Epithelial cell of esophagus (primary cell): ENCODE results near the gene SCP2.

Experiments
- DNase-seq: peaks from one replicate; pipeline ENCODE4 v3.0.0; 2010; ENCODE audit warnings: low read depth
- H3K4me3 ChIP-seq: 2 replicates; pipeline ENCODE4 v1.5.1; 2011; ENCODE audit warnings: mild to moderate bottlenecking, low read length, control low read depth
- CTCF ChIP-seq: IDR thresholded peaks from 2 replicates; pipeline ENCODE4 v1.5.1; 2011; ENCODE audit warnings: low read depth, mild to moderate bottlenecking, low read length, control low read depth, inconsistent platforms; ENCODE audit not compliant: insufficient read depth; ENCODE audit errors: missing control alignments

SCP2 gene

DNA sequence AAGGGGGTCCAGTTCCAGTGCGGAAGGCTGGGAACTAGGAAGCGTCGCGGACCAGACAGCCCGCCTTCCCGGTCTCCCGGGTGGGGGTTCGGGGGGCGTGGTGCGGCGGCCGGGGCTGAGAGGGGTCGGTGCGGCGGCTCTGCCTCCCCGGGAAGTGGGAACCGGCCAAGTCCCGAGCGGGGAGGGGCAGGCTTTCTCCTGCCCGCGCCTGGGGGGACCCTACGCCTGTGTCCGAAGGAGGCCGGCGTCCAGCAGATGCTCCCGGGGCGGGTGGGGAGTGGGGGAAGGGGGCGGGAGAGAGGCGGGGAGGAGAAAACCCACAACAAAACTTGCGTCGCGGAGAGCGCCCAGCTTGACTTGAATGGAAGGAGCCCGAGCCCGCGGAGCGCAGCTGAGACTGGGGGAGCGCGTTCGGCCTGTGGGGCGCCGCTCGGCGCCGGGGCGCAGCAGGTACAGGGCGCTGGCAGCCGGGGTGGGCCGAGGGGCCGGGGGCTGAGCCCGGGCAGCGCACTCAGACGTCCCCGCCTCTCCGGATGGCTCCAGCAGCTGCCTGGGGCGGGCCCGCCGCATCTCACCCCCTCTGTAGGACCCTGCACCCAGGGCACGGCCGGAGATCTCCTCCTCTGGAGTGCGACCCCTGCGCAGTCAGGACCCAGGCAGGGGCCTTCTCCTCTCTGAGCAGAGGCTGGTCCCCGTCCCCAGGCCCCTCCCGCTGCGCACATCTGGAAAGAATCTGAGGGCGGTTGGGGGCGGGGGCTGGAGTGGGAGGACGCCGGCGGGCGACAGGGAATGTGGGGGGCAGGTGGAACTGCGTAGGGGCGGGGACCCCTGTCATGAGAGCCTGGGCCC is 135.0 kb downstream of the SCP2 start, which contains the start of gene PODN:
PODN (plus strand) TSS at position 355 of the 849 bp plus-strand sequence. CDS start 7,643 bp downstream, outside the sequence.
- peak; percentile 22 for DNase-seq
- no peak for TF ChIP-seq CTCF
- peak within 1 kb of the TSS; percentile 16 for H3K4me3 ChIP-seq

- DNase-seq = no peak
- no peak for TF ChIP-seq CTCF
- H3K4me3 ChIP-seq = no peak overlapping the region
Measured at GRCh38 chr1:53062708-53063591, 135.9 kb downstream of the SCP2 start.

DNA sequence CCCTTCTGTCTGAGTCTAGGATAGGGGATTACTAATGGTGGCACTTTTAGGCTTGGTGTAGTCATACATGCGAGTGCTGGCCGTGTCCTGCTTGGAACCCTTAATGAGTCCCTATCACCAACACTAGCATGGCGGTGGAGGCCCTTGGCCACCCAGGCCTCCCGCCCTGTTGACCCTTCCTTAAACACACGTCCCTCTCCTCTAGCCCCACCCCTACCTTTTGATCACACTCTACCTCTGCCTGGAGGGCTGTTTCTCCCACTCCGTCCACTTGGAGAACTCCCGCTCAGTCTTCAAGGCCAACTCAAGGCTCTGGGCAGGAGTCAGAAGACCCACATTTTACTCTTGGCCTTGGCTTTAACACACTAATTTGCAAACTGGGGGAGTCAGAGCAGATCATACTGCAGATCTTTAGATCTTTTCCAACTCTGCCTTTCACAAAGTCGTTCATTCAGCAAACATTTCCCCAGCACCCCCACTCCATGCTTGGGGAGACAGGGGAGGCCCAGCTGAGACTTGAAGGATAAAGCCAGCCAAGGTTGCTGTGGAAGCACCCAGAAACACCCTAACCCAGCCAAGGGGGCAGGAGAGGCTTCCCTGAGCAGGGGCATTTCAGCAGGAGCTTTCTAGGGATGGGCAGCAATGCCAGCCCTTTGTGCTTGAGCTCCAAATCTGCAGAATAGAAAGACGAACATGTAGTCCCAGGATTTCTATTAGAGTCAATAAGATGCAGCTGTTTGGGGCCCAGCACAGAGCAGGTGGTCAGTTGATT is 136.9 kb downstream of the SCP2 start:
- no peak for DNase-seq
- no peak for TF ChIP-seq CTCF
- no peak overlapping the region for H3K4me3 ChIP-seq

DNA sequence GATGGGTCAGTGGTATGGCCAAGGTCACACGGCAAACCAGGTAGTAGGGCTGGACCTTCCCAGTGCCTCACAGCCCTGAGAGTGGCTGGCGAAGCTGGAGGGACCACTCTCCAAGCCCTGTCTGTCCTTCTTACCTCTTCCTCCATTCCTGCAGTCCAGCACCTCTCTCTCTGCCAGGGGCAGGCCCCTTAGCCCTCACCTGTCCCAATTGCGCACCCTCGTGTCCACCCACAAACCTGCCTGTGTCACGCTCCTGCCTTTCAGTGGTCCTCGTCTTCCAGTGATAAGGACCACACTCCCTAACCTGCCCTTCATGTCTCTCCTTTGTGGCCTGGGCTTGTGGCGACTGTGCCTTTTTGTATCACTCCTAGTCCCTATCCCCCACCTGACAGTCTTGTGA is 138.3 kb downstream of the SCP2 start:
- no peak for TF ChIP-seq CTCF
- no peak for DNase-seq
- no peak overlapping the region for H3K4me3 ChIP-seq

DNA sequence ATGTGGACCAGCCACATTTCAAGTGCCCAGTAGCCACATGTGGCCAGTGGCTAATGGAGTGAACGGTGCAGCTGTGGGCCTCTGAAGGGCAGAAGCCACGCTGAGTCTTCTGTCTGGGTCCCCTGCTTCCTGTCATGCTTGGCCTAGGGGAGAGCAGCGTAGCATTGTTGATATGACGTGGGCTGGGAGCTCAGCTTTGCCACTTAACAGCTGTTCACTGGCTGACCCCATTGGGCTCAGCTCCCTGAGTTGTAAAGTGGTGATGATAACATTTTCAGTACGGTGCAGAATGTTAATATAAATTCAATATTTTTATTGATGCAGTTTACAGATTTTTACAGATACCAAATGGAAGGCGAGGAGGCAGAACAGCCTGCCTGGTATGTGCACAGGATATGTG is 139.4 kb downstream of the SCP2 start:
- DNase-seq = no peak
- no peak overlapping the region for H3K4me3 ChIP-seq
- TF ChIP-seq CTCF = no peak

- no peak overlapping the region for H3K4me3 ChIP-seq
Measured at GRCh38 chr1:53066891-53067738, 140.0 kb downstream of the SCP2 start.

More at GRCh38 chr1:53066891-53067738, 140.0 kb downstream of the SCP2 start:
- no peak for DNase-seq
- TF ChIP-seq CTCF = no peak
